IPS-15b (cell line): ENCODE data around the gene SREBF1.

Experiments
- H3K27me3 ChIP-seq: one replicate; pipeline ENCODE4 v1.6.1; 2013; ENCODE audit warnings: low read length; ENCODE audit not compliant: control insufficient read depth, insufficient read depth
- H3K36me3 ChIP-seq: one replicate; pipeline ENCODE4 v1.6.1; 2013; ENCODE audit warnings: low read length; ENCODE audit not compliant: control insufficient read depth, insufficient read depth
- H3K4me1 ChIP-seq: one replicate; pipeline ENCODE4 v1.6.1; 2013; ENCODE audit warnings: mild to moderate bottlenecking, low read length; ENCODE audit not compliant: control insufficient read depth, insufficient read depth
- H3K4me3 ChIP-seq: one replicate; pipeline ENCODE4 v1.5.1; 2013; ENCODE audit warnings: low read depth, low read length
- H3K9ac ChIP-seq: one replicate; pipeline ENCODE4 v1.6.1; 2013; ENCODE audit warnings: low read depth, mild to moderate bottlenecking, low read length
- H3K9me3 ChIP-seq: one replicate; pipeline ENCODE4 v1.6.1; 2013; ENCODE audit warnings: mild to moderate bottlenecking, low read length; ENCODE audit not compliant: control insufficient read depth, insufficient read depth

The SREBF1 gene

DNA sequence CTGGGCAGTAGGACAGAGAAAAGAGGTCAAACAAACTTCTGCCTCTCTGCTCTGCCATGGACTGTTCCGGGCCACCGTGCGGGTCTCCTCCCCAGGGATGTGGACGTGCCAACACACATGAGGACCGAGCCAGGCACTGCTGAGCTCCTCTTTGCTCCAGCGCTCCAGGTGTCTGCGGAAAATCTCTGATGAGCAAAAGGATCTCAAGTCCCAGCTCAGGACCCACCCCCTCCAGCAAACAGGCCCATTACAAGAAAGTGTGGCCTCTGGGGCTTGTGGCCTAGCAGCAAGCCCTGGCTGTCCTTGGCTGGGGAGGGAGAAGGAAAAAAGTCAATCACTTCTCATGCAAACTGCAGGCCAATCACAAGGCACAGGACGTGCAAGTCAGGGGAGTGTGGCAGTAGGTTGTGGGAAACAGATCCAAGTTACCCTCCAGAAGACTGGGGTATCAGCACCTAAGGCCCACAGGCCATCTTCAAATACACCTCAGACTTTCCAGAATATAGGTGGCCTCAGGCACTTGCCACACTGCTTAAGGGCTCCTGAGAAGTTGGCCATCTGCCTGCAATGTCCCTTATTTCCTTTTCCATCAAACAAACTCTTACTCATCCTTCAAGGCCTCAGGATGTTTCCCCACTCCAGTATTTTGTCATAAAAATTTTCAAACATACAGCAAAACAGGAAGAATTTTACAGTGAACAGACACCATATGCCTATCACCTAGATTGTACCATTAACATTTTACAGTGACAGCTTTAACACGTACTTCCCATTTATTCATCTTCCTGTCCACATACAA lies 36.0 kb upstream of the SREBF1 start:
- peaks cover 11% of the 10 kb centered on the region for H3K4me1 ChIP-seq
- H3K36me3 ChIP-seq, result no peaks in the 10 kb centered on the region
- no peak overlapping the region for H3K4me3 ChIP-seq
- no peak overlapping the region for H3K9ac ChIP-seq
- no peaks in the 10 kb centered on the region for H3K9me3 ChIP-seq
- peaks cover 2% of the 10 kb centered on the region for H3K27me3 ChIP-seq

DNA sequence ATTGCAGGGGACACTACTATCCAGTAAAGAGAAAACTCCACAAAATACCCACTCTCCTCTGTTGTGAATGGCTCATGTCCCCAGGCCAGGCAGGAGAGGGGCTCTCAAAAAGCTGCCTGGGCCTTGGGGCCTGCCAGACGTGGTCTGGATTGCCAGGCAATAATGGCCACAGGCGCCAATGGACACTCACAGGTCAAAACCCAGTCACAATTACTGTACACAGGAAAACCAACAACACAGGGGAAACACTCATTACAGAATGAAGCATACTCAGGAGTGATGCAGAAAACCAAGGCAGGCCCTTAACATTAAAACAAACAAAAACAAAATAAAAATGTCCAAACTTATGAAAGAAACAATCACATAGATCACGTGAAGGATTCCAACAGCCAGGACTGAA lies 35.1 kb upstream of the SREBF1 start:
- peaks cover 6% of the 10 kb centered on the region for H3K4me1 ChIP-seq

DNA sequence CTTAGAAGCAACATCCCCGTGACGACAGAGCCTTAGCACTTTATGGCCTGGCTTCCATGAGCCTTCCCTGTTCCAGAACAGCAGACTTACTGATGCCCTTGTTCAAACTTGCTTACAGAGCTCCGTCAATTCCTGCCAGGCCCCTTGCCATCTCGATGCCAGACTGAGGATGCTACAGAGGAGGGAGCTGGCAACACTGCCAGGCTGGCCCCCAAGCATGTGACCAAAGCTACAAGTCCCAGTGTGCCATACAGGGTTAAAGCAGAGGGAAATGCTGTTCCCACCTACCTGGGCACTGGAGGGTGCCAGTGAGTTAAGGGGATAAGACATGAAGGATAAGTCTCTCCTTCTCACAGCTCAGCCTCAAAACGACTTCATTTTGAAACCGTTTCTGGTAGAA lies 33.5 kb upstream of the SREBF1 start:
- Histone ChIP-seq H3K4me1 (peaks cover 6% of the 10 kb centered on the region), H3K9me3 (no peaks in the 10 kb centered on the region), H3K9ac (no peak overlapping the region), H3K36me3 (no peaks in the 10 kb centered on the region), H3K4me3 (no peak overlapping the region), H3K27me3 (peaks cover 6% of the 10 kb centered on the region)

More for the DNA sequence above, 35.1 kb upstream of the SREBF1 start:
- H3K27me3 ChIP-seq, result peaks cover 6% of the 10 kb centered on the region
- H3K9me3 ChIP-seq, result no peaks in the 10 kb centered on the region
- no peak overlapping the region for H3K9ac ChIP-seq
- no peak overlapping the region for H3K4me3 ChIP-seq
- H3K36me3 ChIP-seq, result no peaks in the 10 kb centered on the region

DNA sequence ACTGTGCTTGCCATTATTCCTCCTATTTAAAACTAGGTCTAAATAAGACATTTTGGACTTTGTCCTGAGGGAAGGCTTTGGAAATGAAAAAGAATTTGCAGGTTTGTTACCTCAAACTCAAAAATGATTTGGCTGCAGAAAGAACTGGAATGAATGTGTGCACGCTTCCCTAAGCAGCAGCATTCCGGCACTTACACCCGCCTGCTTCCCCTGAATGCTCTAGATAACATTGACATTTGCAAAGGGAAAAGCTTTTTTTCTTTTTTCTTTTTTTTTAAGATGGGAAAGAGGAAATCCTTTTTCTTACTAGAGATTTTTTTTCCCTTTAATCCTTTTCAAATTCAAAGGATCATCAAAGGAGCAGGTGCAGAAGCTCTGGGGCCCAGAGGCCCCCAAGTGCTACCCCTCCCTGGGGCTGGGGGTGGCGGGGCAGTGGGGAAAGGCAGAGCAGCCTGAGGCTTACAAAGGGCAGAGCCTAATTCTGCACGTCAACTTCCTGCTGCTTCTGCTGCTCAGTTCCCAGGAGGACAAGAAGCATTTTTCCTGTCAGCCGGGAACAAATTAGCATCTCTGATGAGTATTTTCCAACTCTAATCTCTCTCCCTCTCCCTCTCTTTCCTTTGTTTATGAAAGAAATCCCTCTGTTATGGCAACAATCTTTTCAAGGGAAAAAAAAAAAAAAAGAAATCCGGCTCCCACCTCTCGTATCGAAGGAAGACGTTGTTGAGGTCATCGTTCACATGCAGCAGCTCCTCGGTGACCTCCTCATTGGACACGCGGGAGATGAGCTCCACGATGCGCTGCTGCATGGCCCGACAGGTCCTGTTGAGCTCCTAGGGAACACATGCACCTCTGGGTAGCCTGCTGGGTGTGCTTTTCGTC lies 32.1 kb upstream of the SREBF1 start:
- peaks cover 6% of the 10 kb centered on the region for H3K27me3 ChIP-seq
- no peaks in the 10 kb centered on the region for H3K36me3 ChIP-seq
- no peak overlapping the region for H3K9ac ChIP-seq
- H3K9me3 ChIP-seq, result no peaks in the 10 kb centered on the region
- no peak overlapping the region for H3K4me3 ChIP-seq
- peaks cover 6% of the 10 kb centered on the region for H3K4me1 ChIP-seq

DNA sequence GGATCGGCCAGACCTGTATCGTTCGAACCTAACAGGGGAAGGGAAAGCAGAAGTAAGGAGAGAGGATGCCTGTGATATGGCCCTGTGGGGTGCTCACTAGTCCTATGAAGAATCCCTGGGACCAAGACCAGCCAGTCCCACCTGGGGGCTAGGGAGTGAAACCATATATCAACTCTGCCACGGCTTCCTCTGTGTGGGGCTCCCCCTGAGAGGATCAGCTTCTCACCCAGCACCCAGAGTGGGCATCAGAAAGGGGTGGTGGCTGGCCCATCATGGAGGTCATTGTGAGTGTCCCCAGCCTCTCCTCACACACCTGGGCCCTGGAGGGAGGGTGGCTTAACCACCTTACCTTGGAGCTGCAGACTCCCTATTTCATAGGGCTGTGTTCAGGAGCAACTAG lies 30.1 kb upstream of the SREBF1 start:
- Histone ChIP-seq H3K27me3 (peaks cover 6% of the 10 kb centered on the region), H3K9ac (no peak overlapping the region), H3K4me1 (peaks cover 6% of the 10 kb centered on the region), H3K9me3 (no peaks in the 10 kb centered on the region), H3K4me3 (no peak overlapping the region), H3K36me3 (no peaks in the 10 kb centered on the region)

DNA sequence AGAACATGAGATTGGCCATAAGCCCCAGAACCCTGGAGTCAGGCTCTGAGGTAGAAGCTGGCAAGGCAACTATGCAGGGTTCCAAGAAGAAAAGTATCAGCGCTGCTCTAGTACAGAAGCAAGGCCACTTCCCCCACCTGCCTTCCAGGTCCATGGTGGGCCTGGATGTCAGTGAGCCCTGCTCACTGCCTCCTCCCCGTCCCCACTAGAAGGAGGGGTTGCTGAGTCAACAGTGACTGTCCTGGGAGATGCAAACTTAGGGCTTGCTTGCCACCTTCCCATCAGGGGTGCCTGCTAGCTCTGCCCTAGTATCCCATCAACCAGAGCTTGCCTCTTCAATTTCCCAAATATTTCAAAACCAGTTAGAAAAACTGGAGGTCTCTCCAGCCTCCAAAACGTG lies 29.6 kb upstream of the SREBF1 start:
- H3K36me3 ChIP-seq, result no peaks in the 10 kb centered on the region
- peaks cover 6% of the 10 kb centered on the region for H3K4me1 ChIP-seq
- H3K4me3 ChIP-seq, result no peak overlapping the region
- peaks cover 6% of the 10 kb centered on the region for H3K27me3 ChIP-seq
- no peak overlapping the region for H3K9ac ChIP-seq
- H3K9me3 ChIP-seq, result no peaks in the 10 kb centered on the region

DNA sequence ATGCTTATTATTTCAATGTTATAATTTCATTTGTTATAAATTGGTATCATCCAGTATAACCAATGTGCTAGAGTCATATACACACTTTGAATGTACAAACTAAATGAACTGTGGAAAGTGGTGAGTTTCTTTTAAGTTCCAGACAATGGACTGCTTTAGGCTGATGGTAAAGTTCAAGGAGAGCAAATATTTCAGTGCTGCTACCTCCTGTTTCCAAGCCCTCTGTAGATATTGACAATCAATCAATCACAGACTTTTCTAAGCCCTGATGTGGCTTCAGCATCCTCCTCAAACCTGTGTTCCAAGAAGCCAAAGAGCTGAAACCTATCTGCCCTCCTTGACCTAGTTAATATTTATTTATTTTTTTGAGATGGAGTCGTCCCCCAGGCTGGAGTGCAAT lies 28.2 kb upstream of the SREBF1 start:
- Histone ChIP-seq H3K4me1 (peaks cover 9% of the 10 kb centered on the region), H3K36me3 (no peaks in the 10 kb centered on the region), H3K27me3 (peaks cover 6% of the 10 kb centered on the region), H3K4me3 (no peak overlapping the region), H3K9ac (no peak overlapping the region), H3K9me3 (no peaks in the 10 kb centered on the region)

DNA sequence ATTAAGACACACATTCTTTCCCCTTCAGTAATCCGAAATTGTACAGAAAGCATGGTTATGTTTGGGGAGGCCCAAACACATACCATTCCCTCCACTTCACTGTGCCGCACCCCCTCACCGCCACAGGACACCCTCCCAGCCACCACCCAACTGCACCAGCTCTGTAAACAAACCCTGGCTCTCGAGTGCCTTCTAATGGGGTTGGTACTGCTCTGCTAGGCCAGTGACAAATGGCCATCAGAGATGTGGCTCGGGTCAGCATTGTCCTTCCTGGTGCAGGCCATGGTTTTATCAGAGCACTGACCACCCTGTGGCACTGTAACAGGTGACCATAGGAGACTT lies 24.0 kb upstream of the SREBF1 start:
- Histone ChIP-seq H3K4me3 (no peak overlapping the region), H3K9ac (no peak overlapping the region), H3K27me3 (no peaks in the 10 kb centered on the region), H3K4me1 (peaks cover 3% of the 10 kb centered on the region), H3K36me3 (no peaks in the 10 kb centered on the region), H3K9me3 (no peaks in the 10 kb centered on the region)

DNA sequence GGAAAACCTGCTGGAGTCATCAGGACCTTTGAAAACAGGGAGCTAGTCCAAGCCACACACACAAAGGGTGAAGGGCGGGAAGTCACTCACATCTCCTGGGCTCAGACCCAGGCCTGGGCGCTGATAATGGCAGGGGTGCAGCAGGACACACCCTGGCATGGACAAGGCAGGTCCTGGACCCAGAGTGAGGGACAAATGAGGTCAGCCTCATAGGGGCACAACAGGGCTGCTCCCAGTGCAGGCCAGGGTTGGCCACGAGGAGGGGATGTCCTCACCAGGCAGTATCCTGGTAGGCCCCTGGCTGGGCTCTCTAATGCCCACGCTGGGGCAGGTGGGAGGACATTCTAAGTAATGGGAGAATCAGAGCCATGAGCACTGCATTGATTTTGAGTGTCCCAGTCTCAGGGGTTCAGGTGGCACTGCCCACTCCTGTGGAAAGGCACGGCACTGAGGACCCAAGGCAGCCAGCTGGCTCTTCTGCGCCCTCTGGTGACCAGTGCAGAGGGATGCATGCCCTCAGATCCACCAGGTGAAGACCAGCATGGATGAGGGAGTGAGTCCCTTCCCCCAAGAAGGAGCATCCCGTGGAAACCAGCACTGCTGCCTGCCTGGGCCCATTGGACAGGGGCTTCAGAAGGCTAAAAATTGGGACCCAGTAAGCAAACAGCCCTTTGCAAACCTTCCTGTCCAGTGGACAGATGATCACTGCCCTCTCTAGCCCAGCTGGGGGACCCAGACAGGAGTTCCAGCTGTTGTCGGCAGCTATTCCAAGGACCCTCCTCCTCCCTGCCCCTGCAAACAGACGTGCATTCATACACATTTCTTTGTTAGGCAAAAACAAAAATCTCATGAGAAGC lies 23.4 kb upstream of the SREBF1 start:
- H3K36me3 ChIP-seq, result no peaks in the 10 kb centered on the region
- no peak overlapping the region for H3K9ac ChIP-seq
- H3K4me1 ChIP-seq, result peaks cover 3% of the 10 kb centered on the region
- no peaks in the 10 kb centered on the region for H3K27me3 ChIP-seq
- H3K9me3 ChIP-seq, result no peaks in the 10 kb centered on the region
- no peak overlapping the region for H3K4me3 ChIP-seq

DNA sequence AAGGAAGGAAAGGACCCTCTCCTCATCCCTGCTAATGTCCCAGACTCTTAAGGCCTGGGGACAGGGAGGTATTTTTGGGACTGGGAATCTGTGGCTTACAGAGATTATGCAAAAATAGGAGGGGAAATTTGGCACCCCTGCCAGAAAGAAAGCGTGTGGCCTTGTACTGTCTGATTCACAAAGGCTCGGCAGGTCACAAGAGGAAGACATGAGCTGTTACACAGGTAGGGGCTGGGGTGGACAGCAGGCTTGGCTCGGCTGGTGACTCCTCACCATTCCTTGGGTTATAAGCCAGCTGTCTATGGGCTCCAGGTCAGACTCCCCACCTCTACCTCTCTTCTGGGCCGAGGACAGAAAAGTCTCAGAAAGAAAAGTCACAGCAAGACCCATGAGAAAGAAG lies 20.7 kb upstream of the SREBF1 start:
- H3K9me3 ChIP-seq, result no peaks in the 10 kb centered on the region
- H3K9ac ChIP-seq, result no peak overlapping the region

DNA sequence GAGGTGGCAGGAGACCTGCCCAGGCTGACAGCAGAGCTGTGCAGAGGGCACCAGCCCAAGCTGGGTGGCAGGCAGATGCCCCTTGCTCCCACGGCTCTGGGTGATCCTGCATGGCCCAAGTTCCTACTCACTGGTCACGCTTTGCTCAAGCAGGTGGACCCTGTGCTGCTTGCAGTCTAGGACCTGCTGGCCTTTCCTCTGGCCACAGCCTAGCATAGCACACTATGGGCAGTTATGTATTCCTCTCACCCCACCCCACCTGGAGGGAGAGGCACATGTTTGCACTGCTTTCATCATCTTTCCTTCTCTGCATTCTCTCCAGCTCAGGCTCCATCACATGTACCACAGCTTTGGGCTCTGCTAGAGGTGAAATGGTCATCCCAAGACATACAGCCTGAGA lies 19.6 kb upstream of the SREBF1 start:
- H3K27me3 ChIP-seq, result no peaks in the 10 kb centered on the region
- H3K36me3 ChIP-seq, result no peaks in the 10 kb centered on the region
- peaks cover 3% of the 10 kb centered on the region for H3K4me1 ChIP-seq
- no peak overlapping the region for H3K4me3 ChIP-seq
- H3K9me3 ChIP-seq, result no peaks in the 10 kb centered on the region
- H3K9ac ChIP-seq, result no peak overlapping the region

More for the DNA sequence above, 20.7 kb upstream of the SREBF1 start:
- no peaks in the 10 kb centered on the region for H3K27me3 ChIP-seq
- H3K4me3 ChIP-seq, result no peak overlapping the region
- peaks cover 3% of the 10 kb centered on the region for H3K4me1 ChIP-seq
- H3K36me3 ChIP-seq, result no peaks in the 10 kb centered on the region
